Kidney (tissue), 14 donors: ENCODE measurements around the gene XPR1. TPM values are rescaled to one million over a fixed set of nuclear protein-coding genes. Genes with fewer than 3 reads are reported as not detected.

Experiments used
- DNase-seq, 5 donors: peaks; one replicate each; pipeline ENCODE4 v3.0.0-alpha.2; 2013 to 2020
- FAIRE-seq: peaks from 2 replicates; lab custom pipeline; 2012; peaks lifted over from hg19 to GRCh38; lab: Jason Lieb, UNC
- H3K27ac ChIP-seq, 2 donors: one replicate each; pipeline ENCODE4 v1.7.0; 2013; ENCODE audit warnings: low read depth in 2 of 2, low read length in 2 of 2, inconsistent platforms in 1 of 2
- H3K27me3 ChIP-seq: one replicate; pipeline ENCODE4 v1.7.1; 2013; ENCODE audit warnings: low read length, inconsistent platforms; ENCODE audit not compliant: control insufficient read depth, insufficient read depth
- H3K36me3 ChIP-seq, 3 donors: one replicate each; pipeline versions ENCODE4 v1.7.0 to v1.7.1; 2013; ENCODE audit warnings: low read length in 3 of 3, control low read depth in 1 of 3, inconsistent platforms in 1 of 3; ENCODE audit not compliant: insufficient read depth in 3 of 3, control insufficient read depth in 2 of 3
- H3K4me1 ChIP-seq, 3 donors: one replicate each; pipeline versions ENCODE4 v1.7.0 to v1.7.1; 2013; ENCODE audit warnings: low read length in 3 of 3, inconsistent platforms in 1 of 3, low read depth in 1 of 3; ENCODE audit not compliant: control insufficient read depth in 2 of 3, insufficient read depth in 2 of 3
- H3K4me3 ChIP-seq, 3 donors: one replicate each; pipeline versions ENCODE4 v1.7.0 to v1.8.1; 2013; ENCODE audit warnings: low read length in 3 of 3, control low read depth in 1 of 3, inconsistent platforms in 1 of 3
- H3K9ac ChIP-seq, 3 donors: one replicate each; pipeline versions ENCODE4 v1.7.0 to v1.7.1; 2013; ENCODE audit warnings: low read length in 3 of 3, control low read depth in 1 of 3, inconsistent platforms in 1 of 3
- H3K9me3 ChIP-seq, 3 donors: one replicate each; pipeline versions ENCODE4 v1.7.0 to v1.7.1; 2013; ENCODE audit warnings: low read length in 3 of 3, control low read depth in 1 of 3, inconsistent platforms in 1 of 3; ENCODE audit not compliant: control insufficient read depth in 2 of 3, insufficient read depth in 1 of 3
- intact Hi-C: fragments of 100-400 bp; cut with DNase I; formaldehyde crosslinking; loops from one replicate; pipeline ENCODE4 v1.11.1; 2022
- polyA plus RNA-seq: library from polyadenylated mRNA; stranded (reverse); fragments of 350-450 nt; fragmentation: Illumina TruSeq; extraction: RNeasy Lipid Tissue Mini Kit (QIAGEN cat#74804); gene quantifications from one replicate; pipeline ENCODE4 v1.2.3, GENCODE V29; 2014; ENCODE audit warnings: low read depth, low replicate concordance; ENCODE audit not compliant: insufficient read depth
- total RNA-seq: library from RNA; stranded (reverse); fragmentation: NEBNext Ultra II Directional; extraction: Animal tissue kit (Norgen Biotek cat#: 25700); gene quantifications from one replicate; pipeline ENCODE4 v1.2.1, GENCODE V29; 2021
- TF ChIP-seq, protein P1 (sequence below): IDR thresholded peaks from 3 replicates; pipeline ENCODE4 v1.5.1; 2012; ENCODE audit warnings: mild to moderate bottlenecking, moderate library complexity, borderline replicate concordance; ENCODE audit not compliant: insufficient read depth; ENCODE audit errors: extremely low read depth
- donor health status: control.
- donor health status: control.
- donor health status: control.
- donor health status: control.
- donor health status: control.
- donor health status: DM: yes; HTN: yes; CAD: no.
- donor health status: Normal renal cell carcinoma (clear cell type).

The XPR1 gene
- total and polyA plus RNA-seq, 2 donors from 2014 or later = 10.9 to 33.5 TPM

DNA sequence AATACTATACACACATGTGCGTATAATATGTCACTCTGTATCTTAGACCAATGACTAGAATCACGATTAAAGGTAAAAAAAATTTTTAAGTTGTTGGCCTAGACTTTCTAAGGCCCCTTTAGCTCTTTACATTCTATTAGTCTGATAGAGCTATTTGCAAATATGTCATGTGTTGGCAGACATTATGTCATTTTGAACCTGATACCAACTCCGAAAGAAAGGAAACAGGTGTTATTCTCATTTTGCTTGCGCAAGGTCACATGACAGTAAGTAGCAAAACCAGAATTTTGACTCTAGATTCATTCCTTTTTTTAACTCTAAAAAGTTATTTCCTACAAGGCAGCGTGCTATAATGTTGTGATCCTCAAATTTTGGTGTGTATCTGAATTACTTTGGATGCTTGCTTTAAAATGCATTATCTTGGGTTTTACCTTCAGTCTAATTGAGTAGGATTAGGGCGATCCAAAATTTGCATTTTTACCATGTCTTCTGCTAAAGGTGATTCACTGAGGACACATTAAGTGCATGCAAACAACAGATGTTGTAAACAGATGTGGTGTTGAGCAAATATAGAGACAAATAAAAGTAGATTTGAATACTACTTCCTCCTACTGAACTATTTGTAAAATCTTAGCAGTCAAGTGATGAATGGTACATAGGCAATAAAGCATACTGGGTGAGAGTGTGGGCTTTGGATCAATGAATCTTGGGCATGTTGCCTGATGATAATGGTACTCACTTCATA lies 217.4 kb downstream of the XPR1 start:
- Histone ChIP-seq H3K27ac (no peak overlapping the region), H3K36me3 (no peaks in the 10 kb centered on the region), H3K9ac (no peak overlapping the region), H3K9me3 (no peaks in the 10 kb centered on the region), H3K4me3 (no peak overlapping the region), H3K4me1 (no peaks in the 10 kb centered on the region), H3K27me3 (no peaks in the 10 kb centered on the region)
- TF ChIP-seq, protein P1, sequence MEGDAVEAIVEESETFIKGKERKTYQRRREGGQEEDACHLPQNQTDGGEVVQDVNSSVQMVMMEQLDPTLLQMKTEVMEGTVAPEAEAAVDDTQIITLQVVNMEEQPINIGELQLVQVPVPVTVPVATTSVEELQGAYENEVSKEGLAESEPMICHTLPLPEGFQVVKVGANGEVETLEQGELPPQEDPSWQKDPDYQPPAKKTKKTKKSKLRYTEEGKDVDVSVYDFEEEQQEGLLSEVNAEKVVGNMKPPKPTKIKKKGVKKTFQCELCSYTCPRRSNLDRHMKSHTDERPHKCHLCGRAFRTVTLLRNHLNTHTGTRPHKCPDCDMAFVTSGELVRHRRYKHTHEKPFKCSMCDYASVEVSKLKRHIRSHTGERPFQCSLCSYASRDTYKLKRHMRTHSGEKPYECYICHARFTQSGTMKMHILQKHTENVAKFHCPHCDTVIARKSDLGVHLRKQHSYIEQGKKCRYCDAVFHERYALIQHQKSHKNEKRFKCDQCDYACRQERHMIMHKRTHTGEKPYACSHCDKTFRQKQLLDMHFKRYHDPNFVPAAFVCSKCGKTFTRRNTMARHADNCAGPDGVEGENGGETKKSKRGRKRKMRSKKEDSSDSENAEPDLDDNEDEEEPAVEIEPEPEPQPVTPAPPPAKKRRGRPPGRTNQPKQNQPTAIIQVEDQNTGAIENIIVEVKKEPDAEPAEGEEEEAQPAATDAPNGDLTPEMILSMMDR = no peak
- intact Hi-C loops = no loop called here
- DNase-seq (no peak), FAIRE-seq (no peak)

DNA sequence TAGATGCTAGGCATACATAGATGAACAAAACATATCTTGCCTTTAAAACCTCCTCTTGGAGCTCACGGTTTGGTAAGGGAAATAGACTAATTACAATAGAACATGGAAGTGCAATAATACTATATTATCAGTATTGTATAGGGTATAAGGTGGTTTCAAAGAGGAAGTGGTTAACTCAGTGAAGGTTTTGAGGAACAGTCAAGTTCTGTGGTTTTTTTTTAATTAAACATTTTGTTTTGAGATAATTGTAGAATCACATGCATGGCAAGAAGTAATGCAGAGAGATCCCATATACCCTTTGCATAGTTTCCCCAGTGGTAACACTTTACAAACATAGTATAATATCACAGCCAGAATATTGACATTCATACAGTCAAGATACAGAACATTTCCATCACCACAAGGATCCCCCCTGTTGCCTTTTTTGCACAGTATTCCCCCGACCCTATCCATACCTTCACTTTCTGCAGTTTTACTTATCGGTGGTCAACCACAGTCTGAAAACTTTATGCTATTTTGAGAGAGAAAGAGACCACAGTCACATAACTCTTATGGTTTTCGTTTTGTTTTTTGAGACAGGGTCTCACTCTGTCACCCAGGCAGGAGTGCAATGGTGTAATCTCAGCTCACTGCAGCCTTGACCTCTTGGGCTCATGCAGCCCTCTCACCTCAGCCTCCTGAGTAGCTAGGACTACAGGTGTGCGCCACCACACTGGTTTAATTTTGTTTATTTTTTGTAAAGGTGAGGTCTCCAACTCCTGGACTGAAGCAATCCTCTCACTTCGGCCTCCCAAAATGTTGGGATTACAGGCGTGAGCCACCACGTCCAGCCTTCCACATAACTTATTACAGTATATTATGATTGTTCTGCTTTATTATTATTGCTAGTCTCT lies 220.4 kb downstream of the XPR1 start:
- TF ChIP-seq, protein P1 = no peak
- FAIRE-seq (no peak), DNase-seq (no peak)
- intact Hi-C loops = loop anchor here (10.0 kb wide), 1 partner anchor 327 kb away; no protein-coding TSS in a partner anchor
- Histone ChIP-seq H3K27me3 (no peaks in the 10 kb centered on the region), H3K36me3 (no peaks in the 10 kb centered on the region), H3K9me3 (no peaks in the 10 kb centered on the region), H3K4me1 (no peaks in the 10 kb centered on the region), H3K9ac (no peak overlapping the region), H3K27ac (no peak overlapping the region), H3K4me3 (no peak overlapping the region)

DNA sequence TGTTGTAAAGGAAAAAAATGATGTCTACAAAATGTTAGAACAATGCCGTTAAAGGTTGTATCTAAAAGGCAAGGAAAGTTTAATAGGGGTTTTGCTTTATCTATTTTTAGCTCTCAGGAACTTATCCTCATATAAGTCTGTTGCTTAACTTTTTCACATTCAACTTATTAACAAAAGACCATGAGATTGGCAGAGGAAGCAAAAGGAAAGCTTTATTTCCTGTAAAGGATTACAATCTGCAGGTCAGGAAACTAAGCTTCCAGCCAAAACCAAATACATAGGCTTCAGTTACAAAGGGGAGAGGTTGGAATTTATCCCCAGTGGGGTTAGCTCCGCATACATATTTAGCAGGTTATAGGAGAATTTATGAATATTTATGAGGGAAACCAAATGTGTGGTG lies 222.2 kb downstream of the XPR1 start:
- Histone ChIP-seq H3K36me3 (no peaks in the 10 kb centered on the region), H3K4me1 (no peaks in the 10 kb centered on the region), H3K9ac (peak overlapping the region in 1 of 3 donors; percentile 33), H3K4me3 (peak overlapping the region in 1 of 3 donors; percentile 14), H3K27me3 (no peaks in the 10 kb centered on the region), H3K27ac (peak overlapping the region in 1 of 2 donors; percentile 10), H3K9me3 (no peaks in the 10 kb centered on the region)
- FAIRE-seq = no peak
- intact Hi-C loops = loop anchor here (10.0 kb wide), 1 partner anchor 329 kb away; no protein-coding TSS in a partner anchor
- TF ChIP-seq, protein P1 = no peak
- DNase-seq = peak in 2 of 5 donors; percentile 31 to 34
